Osteoblast (primary cell): ENCODE results near the gene TP53AIP1. TPM values are rescaled to one million over a fixed set of nuclear protein-coding genes. Genes with fewer than 3 reads are reported as not detected.

Experiments used
- DNase-seq: peaks from one replicate; pipeline ENCODE4 v3.0.0; 2011; ENCODE audit warnings: low spot score, mixed read lengths; ENCODE audit not compliant: insufficient read length; ENCODE audit errors: missing footprints
- H2AFZ ChIP-seq: 2 replicates; pipeline ENCODE4 v1.6.0; 2011; ENCODE audit warnings: mild to moderate bottlenecking, low read length
- H3K27ac ChIP-seq: 2 replicates; pipeline ENCODE4 v1.5.1; 2011; ENCODE audit warnings: mild to moderate bottlenecking, low read depth, low read length, moderate library complexity
- H3K27me3 ChIP-seq: 2 replicates; pipeline ENCODE4 v1.6.0; 2012; ENCODE audit warnings: mild to moderate bottlenecking, control low read depth, inconsistent platforms, low read length, moderate library complexity; ENCODE audit not compliant: insufficient read depth
- H3K36me3 ChIP-seq: 2 replicates; pipeline ENCODE4 v1.5.1; 2011; ENCODE audit warnings: mild to moderate bottlenecking, low read length, control low read depth, moderate library complexity; ENCODE audit not compliant: insufficient read depth
- H3K4me1 ChIP-seq: 2 replicates; pipeline ENCODE4 v1.5.1; 2011; ENCODE audit warnings: mild to moderate bottlenecking, low read length, control low read depth, moderate library complexity; ENCODE audit not compliant: insufficient read depth
- H3K4me2 ChIP-seq: 2 replicates; pipeline ENCODE4 v1.6.0; 2011; ENCODE audit warnings: mild to moderate bottlenecking, low read length; ENCODE audit not compliant: insufficient read depth
- H3K4me3 ChIP-seq: fragments of 200-600 bp; sonication (generic); 3 replicates; pipeline ENCODE4 v1.5.1; 2012; ENCODE audit warnings: mild to moderate bottlenecking, low read length, inconsistent platforms; ENCODE audit not compliant: insufficient read depth
- H3K79me2 ChIP-seq: 2 replicates; pipeline ENCODE4 v1.6.0; 2012; ENCODE audit warnings: mild to moderate bottlenecking, low read length, control low read depth, inconsistent platforms; ENCODE audit not compliant: insufficient read depth
- H3K9me3 ChIP-seq: 2 replicates; pipeline ENCODE4 v1.5.1; 2011; ENCODE audit warnings: low read depth, low read length, control low read depth
- H4K20me1 ChIP-seq: 2 replicates; pipeline ENCODE4 v1.6.0; 2012; ENCODE audit warnings: mild to moderate bottlenecking, low read length, control low read depth; ENCODE audit not compliant: insufficient read depth
- CTCF ChIP-seq: IDR thresholded peaks from 2 replicates; pipeline ENCODE4 v1.5.1; 2011; ENCODE audit warnings: mild to moderate bottlenecking, low read depth, low read length, moderate library complexity; ENCODE audit errors: extremely low read depth
- total RNA-seq: library from RNA; depleted of rRNA; stranded (reverse); fragments of >200 nt; gene quantifications from 2 replicates; pipeline ENCODE4 v1.2.3, GENCODE V29; 2012

Gene TP53AIP1
- total RNA-seq, 1 donor: under 0.01 TPM

GRCh38 chr11:128893578-128894285, 48.9 kb downstream of the TP53AIP1 start:
- no peak for DNase-seq
- no peaks in the 10 kb centered on the region for H3K36me3 ChIP-seq
- H3K9me3 ChIP-seq: no peaks in the 10 kb centered on the region
- H4K20me1 ChIP-seq: no peaks in the 10 kb centered on the region
- H3K27ac ChIP-seq: no peak overlapping the region
- no peaks in the 10 kb centered on the region for H3K79me2 ChIP-seq
- TF ChIP-seq CTCF: no peak
- H3K4me2 ChIP-seq: no peak overlapping the region
- no peak overlapping the region for H3K4me3 ChIP-seq
- peaks cover 24% of the 10 kb centered on the region for H3K27me3 ChIP-seq
- H3K4me1 ChIP-seq: peaks cover 7% of the 10 kb centered on the region
- no peak overlapping the region for H2AFZ ChIP-seq

- Histone ChIP-seq H3K4me1 (peaks cover 7% of the 10 kb centered on the region), H3K79me2 (no peaks in the 10 kb centered on the region), H4K20me1 (no peaks in the 10 kb centered on the region), H3K27me3 (peaks cover 32% of the 10 kb centered on the region), H3K36me3 (no peaks in the 10 kb centered on the region), H3K9me3 (no peaks in the 10 kb centered on the region), H3K4me3 (no peak overlapping the region), H3K4me2 (no peak overlapping the region), H3K27ac (no peak overlapping the region), H2AFZ (no peak overlapping the region)
- no peak for DNase-seq
- TF ChIP-seq CTCF: no peak
Observed at GRCh38 chr11:128892866-128893565, 49.7 kb downstream of the TP53AIP1 start.

- Histone ChIP-seq H3K27me3 (peaks cover 36% of the 10 kb centered on the region), H3K27ac (no peak overlapping the region), H2AFZ (no peak overlapping the region), H4K20me1 (no peaks in the 10 kb centered on the region), H3K79me2 (no peaks in the 10 kb centered on the region), H3K4me3 (no peak overlapping the region), H3K4me2 (no peak overlapping the region), H3K36me3 (no peaks in the 10 kb centered on the region), H3K9me3 (no peaks in the 10 kb centered on the region), H3K4me1 (peaks cover 7% of the 10 kb centered on the region)
- DNase-seq: no peak
- no peak for TF ChIP-seq CTCF
Observed at GRCh38 chr11:128891913-128892398, 50.7 kb downstream of the TP53AIP1 start.
